ENCODE data around the gene ERG28. TPM values are rescaled to one million over a fixed set of nuclear protein-coding genes. Genes with fewer than 3 reads are reported as not detected.
"Not testable (repeated sequence)": the region's sequence is repeated elsewhere in the genome, so short reads cannot be mapped to it uniquely, and the experiment has no call there.

Gene ERG28
- total RNA-seq, 1 experiment from 2014 or later = 32.5 TPM

DNA sequence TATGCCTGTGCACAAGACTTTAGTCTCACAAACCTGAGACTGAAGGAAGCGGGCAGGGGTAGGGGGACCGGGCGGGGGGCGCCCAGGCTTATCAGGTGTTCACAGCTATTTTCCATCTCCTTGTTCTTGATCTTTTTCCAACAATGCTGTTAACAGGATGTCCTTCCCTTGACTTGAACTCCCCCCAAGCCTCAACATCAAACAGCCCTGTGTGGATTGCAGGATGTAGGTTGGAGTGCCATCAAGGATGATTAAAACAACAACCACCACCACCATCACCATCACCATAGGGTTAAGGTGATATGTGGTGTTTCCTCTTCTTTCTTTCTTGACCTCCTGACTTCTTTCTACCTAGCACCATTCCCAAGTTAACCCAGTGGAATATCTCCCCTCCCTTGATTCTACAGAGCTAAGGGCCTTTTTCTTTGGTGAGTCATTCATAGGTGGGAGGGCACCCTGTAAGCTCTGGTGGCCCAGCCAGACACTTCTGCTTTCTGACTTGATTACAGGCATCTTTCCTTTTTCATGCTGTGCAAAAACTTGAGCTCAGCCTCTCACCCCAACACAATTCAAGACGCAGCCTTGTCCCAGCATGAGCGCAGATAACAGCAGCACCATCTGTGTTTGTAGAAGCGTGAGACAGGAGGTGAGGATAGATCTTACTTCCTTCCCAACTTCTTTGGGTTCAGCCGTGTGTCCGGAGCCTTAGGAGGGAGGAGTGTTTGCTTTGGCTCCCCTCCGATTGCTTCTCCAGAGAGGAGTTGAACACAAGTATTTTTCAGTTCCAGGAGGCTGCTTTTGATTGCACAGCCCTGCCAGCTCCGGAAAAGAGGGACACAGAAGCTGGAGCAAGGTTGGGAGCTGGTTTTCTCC, 55.5 kb downstream of the ERG28 start:
- ChIA-PET POLR2A (ENCODE audit: unreplicated experiment) (interaction anchor here (0.6 to 0.9 kb wide), 3 partner anchors 30 to 172 kb away, joined by 4 read pairs; no protein-coding TSS in a partner anchor), CTCF (interaction anchor here (0.6 to 0.8 kb wide), 3 partner anchors 51 to 190 kb away, joined by 3 to 5 read pairs (median 4); no protein-coding TSS in a partner anchor)
- intact Hi-C loops (cut with micrococcal nuclease; ENCODE audit: unreplicated experiment) = loop anchor here (5.0 kb wide), 1 partner anchor 42 kb away; no protein-coding TSS in a partner anchor
- DNase-seq = peak in 1 of 2 experiments; percentile 32
- Histone ChIP-seq H4K20me1 (ENCODE audit: insufficient read depth) (no peaks in the 10 kb centered on the region), H3K79me2 (ENCODE audit: low read depth) (no peaks in the 10 kb centered on the region), H3K4me2 (no peak overlapping the region), H3K9me3 (ENCODE audit: insufficient read depth, low read depth) (peaks cover 6% of the 10 kb centered on the region), H3K27me3 (ENCODE audit: insufficient read depth, low read depth) (no peaks in the 10 kb centered on the region), H3K36me3 (ENCODE audit: low read depth) (no peaks in the 10 kb centered on the region), H2AFZ (no peak overlapping the region), H3F3A (ENCODE audit: insufficient read depth, low read depth) (no peaks in the 10 kb centered on the region), H3K4me1 (replicated peaks; ENCODE audit: insufficient read depth) (no peaks in the 10 kb centered on the region), H3K4me3 (no peak overlapping the region), H3K9me2 (ENCODE audit: insufficient read depth) (no peaks in the 10 kb centered on the region), H3K27ac (no peak overlapping the region)
- no peak for TF ChIP-seq EZH2 (IDR thresholded peaks at IDR 0.05; ENCODE audit: low read depth)
- TF ChIP-seq, protein P1, sequence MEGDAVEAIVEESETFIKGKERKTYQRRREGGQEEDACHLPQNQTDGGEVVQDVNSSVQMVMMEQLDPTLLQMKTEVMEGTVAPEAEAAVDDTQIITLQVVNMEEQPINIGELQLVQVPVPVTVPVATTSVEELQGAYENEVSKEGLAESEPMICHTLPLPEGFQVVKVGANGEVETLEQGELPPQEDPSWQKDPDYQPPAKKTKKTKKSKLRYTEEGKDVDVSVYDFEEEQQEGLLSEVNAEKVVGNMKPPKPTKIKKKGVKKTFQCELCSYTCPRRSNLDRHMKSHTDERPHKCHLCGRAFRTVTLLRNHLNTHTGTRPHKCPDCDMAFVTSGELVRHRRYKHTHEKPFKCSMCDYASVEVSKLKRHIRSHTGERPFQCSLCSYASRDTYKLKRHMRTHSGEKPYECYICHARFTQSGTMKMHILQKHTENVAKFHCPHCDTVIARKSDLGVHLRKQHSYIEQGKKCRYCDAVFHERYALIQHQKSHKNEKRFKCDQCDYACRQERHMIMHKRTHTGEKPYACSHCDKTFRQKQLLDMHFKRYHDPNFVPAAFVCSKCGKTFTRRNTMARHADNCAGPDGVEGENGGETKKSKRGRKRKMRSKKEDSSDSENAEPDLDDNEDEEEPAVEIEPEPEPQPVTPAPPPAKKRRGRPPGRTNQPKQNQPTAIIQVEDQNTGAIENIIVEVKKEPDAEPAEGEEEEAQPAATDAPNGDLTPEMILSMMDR (conservative IDR thresholded peaks at IDR 0.05) = no peak
- BruUV-seq (replicated peaks) = no TSS peak

DNA sequence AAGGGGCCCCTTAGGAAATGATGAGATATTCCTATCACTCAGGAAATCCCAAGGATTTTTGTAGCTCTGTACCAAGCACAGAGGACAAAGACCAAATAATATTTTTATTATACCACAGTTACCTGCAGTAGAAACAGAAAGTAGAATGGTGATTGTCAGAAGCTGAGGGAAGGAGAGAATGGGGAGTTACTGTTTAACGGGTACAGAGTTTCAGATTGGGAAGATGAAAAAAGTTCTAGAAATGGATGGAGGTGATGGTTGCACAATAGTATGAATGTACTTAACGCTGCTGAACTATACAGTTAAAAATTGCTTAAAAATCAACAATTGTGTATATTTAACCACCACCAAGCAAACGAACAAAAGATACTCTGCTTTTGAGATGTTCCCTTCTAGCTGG, 58.2 kb downstream of the ERG28 start:
- H3K36me3 ChIP-seq (ENCODE audit: low read depth) = no peaks in the 10 kb centered on the region
- TF ChIP-seq EZH2 (IDR thresholded peaks at IDR 0.05; ENCODE audit: low read depth) = no peak
- TF ChIP-seq, protein P1 (conservative IDR thresholded peaks at IDR 0.05) = no peak
- no peak for DNase-seq
- H4K20me1 ChIP-seq (ENCODE audit: insufficient read depth) = no peaks in the 10 kb centered on the region
- no peaks in the 10 kb centered on the region for H3K9me2 ChIP-seq (ENCODE audit: insufficient read depth)
- no peak overlapping the region for H3K27ac ChIP-seq
- H3K27me3 ChIP-seq (ENCODE audit: insufficient read depth, low read depth) = no peaks in the 10 kb centered on the region
- no peak overlapping the region for H2AFZ ChIP-seq
- H3K4me1 ChIP-seq (replicated peaks; ENCODE audit: insufficient read depth) = no peaks in the 10 kb centered on the region
- intact Hi-C loops (cut with micrococcal nuclease; ENCODE audit: unreplicated experiment) = no loop called here
- ChIA-PET POLR2A (ENCODE audit: unreplicated experiment) (no interaction called here), CTCF (no interaction called here)
- no peaks in the 10 kb centered on the region for H3K79me2 ChIP-seq (ENCODE audit: low read depth)
- no peaks in the 10 kb centered on the region; the same call in none of the 2 replicates for H3K9me3 ChIP-seq (ENCODE audit: insufficient read depth, low read depth)
- no peaks in the 10 kb centered on the region for H3F3A ChIP-seq (ENCODE audit: insufficient read depth, low read depth)
- no peak overlapping the region for H3K4me2 ChIP-seq
- no peak overlapping the region for H3K4me3 ChIP-seq
- BruUV-seq (replicated peaks) = no TSS peak

DNA sequence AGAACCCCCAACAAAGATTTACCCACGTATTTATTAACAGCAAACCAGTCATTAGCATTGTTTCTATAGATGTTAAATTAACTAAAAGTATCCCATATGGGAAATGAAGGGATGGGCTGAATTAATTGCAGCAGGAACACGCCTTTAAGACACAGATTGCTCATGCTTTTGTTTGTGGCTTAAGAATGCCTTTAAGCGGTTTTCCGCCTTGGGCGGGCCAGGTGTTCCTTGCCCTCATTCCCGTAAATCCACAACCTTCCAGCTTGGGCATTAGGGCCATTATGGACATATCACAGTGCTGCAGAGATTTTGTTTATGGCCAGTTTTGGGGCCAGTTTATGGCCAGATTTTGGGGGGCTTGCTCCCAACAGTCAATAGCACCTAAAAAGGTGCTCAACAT, 59.6 kb downstream of the ERG28 start:
- H3K36me3 ChIP-seq (ENCODE audit: low read depth); H3K27ac ChIP-seq; H3K9me3 ChIP-seq (ENCODE audit: insufficient read depth, low read depth); H3K4me3 ChIP-seq; H3K27me3 ChIP-seq (ENCODE audit: insufficient read depth, low read depth); H4K20me1 ChIP-seq (ENCODE audit: insufficient read depth); BruUV-seq (replicated peaks); H2AFZ ChIP-seq; H3F3A ChIP-seq (ENCODE audit: insufficient read depth, low read depth); DNase-seq; CTCF ChIA-PET; H3K4me1 ChIP-seq (replicated peaks; ENCODE audit: insufficient read depth); intact Hi-C loops (cut with micrococcal nuclease; ENCODE audit: unreplicated experiment); H3K4me2 ChIP-seq; POLR2A ChIA-PET (ENCODE audit: unreplicated experiment); H3K79me2 ChIP-seq (ENCODE audit: low read depth); H3K9me2 ChIP-seq (ENCODE audit: insufficient read depth): not testable (repeated sequence)

DNA sequence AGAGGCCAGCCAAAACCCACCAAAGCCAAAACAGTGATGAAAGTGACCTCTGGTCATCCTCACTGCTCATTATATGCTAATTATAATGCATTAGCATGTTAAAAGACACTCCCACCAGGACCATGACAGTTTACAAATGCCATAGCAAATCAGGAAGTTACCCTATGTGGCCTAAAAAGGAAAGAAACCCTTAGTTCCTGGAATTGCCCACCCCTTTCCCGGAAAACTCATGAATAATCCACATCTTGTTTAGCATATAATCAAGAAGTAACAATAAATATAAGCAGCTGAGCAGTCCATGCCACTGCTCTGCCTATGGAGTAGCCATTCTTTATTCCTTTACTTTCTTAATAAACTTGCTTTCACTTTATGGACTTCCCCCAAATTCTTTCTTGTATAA, 60.6 kb downstream of the ERG28 start:
- H3K27me3 ChIP-seq (ENCODE audit: insufficient read depth, low read depth); H3K9me3 ChIP-seq (ENCODE audit: insufficient read depth, low read depth); H3K4me3 ChIP-seq; H3K4me1 ChIP-seq (replicated peaks; ENCODE audit: insufficient read depth); intact Hi-C loops (cut with micrococcal nuclease; ENCODE audit: unreplicated experiment); BruUV-seq (replicated peaks); H3F3A ChIP-seq (ENCODE audit: insufficient read depth, low read depth); H3K4me2 ChIP-seq; H3K36me3 ChIP-seq (ENCODE audit: low read depth); H3K27ac ChIP-seq; H2AFZ ChIP-seq; H4K20me1 ChIP-seq (ENCODE audit: insufficient read depth); H3K79me2 ChIP-seq (ENCODE audit: low read depth); CTCF ChIA-PET; DNase-seq; H3K9me2 ChIP-seq (ENCODE audit: insufficient read depth); POLR2A ChIA-PET (ENCODE audit: unreplicated experiment): not testable (repeated sequence)

Other genes with a start within 250 kb of the ERG28 start
- 186 and 300 TPM in 2 replicates for gene JDP2, start 232.9 kb downstream of the ERG28 start, total RNA-seq (2021)
- gene BATF, start 138.4 kb downstream of the ERG28 start, total RNA-seq (2021) = 55.7 and 79.0 TPM in 2 replicates
- 12.4 and 35.7 TPM in 2 replicates for gene FLVCR2, start 82.3 kb downstream of the ERG28 start, total RNA-seq (2021)
- 60.3 and 75.3 TPM in 2 replicates for gene TTLL5, start 370 bp upstream of the ERG28 start, total RNA-seq (2021)